OCI-LY3 (cell line): ENCODE results near the gene OR2C1.

Experiments
- EZH2phosphoT487 ChIP-seq: fragments of 200-600 bp; shearing (Covaris generic); IDR thresholded peaks from 2 replicates; pipeline ENCODE4 v1.6.1; 2018; ENCODE audit warnings: antibody characterized with exemption, mixed run types, low read depth
- TF ChIP-seq, protein P1 (sequence below): fragments of 200-600, 300-600 bp; sonication (generic); IDR thresholded peaks from 2 replicates; pipeline ENCODE4 v1.5.1; 2014; ENCODE audit warnings: antibody characterized with exemption, low read length, low read depth

DNA sequence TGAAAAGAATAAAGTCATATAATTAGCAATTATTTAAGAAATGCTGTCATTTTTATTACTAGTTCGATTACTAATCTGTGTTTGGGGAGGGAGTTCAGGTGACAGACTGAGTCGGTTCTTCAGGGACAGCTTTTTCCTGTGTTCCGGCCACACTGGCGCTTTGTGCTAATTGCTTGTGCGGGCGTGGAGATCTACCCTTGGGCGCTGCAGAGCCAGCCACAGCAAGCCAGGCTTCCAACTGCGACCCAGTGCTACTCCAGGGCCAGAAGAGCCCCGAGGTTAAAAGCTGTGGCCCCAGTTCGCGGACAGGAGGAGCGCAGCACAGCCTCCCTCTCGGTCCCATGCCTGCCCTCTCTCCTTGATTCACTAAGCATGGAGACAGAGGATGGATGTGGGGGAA is 6.5 kb upstream of the OR2C1 start:
- TF ChIP-seq, protein P1, sequence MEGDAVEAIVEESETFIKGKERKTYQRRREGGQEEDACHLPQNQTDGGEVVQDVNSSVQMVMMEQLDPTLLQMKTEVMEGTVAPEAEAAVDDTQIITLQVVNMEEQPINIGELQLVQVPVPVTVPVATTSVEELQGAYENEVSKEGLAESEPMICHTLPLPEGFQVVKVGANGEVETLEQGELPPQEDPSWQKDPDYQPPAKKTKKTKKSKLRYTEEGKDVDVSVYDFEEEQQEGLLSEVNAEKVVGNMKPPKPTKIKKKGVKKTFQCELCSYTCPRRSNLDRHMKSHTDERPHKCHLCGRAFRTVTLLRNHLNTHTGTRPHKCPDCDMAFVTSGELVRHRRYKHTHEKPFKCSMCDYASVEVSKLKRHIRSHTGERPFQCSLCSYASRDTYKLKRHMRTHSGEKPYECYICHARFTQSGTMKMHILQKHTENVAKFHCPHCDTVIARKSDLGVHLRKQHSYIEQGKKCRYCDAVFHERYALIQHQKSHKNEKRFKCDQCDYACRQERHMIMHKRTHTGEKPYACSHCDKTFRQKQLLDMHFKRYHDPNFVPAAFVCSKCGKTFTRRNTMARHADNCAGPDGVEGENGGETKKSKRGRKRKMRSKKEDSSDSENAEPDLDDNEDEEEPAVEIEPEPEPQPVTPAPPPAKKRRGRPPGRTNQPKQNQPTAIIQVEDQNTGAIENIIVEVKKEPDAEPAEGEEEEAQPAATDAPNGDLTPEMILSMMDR, result no peak
- no peak for TF ChIP-seq EZH2phosphoT487
